ENCODE results near the gene NAALADL2. TPM values are rescaled to one million over a fixed set of nuclear protein-coding genes. Genes with fewer than 3 reads are reported as not detected.

Gene NAALADL2
- total RNA-seq, 4 donors from 2014 or later = 0.26 to 218 (median 17.4) TPM

DNA sequence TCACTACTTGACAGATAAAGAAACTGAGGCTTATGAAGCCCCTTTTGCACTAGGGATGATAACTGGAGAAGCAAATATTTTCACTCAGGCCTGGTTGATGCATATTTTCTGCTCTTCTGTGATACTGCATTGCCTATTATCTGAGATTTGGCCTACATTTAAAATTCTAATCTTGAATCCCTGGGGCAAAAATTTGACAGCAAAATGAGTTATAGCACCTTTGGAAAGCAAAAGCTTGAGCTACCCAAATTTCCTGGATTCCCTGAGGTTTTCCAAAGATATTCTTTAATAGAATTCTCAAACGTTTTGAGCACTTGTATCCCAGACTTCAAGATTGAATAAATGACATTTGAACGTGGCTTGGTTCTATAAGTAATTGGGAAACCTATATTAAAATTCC is 86.1 kb downstream of the NAALADL2 start:
- intact Hi-C loops (cut with DNase I; ENCODE audit: low total_unique reads) = no loop called here
- Histone ChIP-seq H3K27ac (no peak overlapping the region), H3K4me1 (no peaks in the 10 kb centered on the region), H3K27me3 (no peaks in the 10 kb centered on the region), H3K9me3 (no peaks in the 10 kb centered on the region), H3K36me3 (no peaks in the 10 kb centered on the region), H3K4me3 (no peak overlapping the region)
- DNase-seq = no peak
- no peak for TF ChIP-seq POLR2A (IDR thresholded peaks at IDR 0.05)

- Histone ChIP-seq H3K4me3 (no peak overlapping the region), H3K9me3 (no peaks in the 10 kb centered on the region), H3K27ac (no peak overlapping the region), H3K36me3 (no peaks in the 10 kb centered on the region), H3K27me3 (no peaks in the 10 kb centered on the region), H3K4me1 (no peaks in the 10 kb centered on the region)
- intact Hi-C loops (cut with DNase I; ENCODE audit: low total_unique reads) = no loop called here
- DNase-seq = no peak
- TF ChIP-seq, protein P1, sequence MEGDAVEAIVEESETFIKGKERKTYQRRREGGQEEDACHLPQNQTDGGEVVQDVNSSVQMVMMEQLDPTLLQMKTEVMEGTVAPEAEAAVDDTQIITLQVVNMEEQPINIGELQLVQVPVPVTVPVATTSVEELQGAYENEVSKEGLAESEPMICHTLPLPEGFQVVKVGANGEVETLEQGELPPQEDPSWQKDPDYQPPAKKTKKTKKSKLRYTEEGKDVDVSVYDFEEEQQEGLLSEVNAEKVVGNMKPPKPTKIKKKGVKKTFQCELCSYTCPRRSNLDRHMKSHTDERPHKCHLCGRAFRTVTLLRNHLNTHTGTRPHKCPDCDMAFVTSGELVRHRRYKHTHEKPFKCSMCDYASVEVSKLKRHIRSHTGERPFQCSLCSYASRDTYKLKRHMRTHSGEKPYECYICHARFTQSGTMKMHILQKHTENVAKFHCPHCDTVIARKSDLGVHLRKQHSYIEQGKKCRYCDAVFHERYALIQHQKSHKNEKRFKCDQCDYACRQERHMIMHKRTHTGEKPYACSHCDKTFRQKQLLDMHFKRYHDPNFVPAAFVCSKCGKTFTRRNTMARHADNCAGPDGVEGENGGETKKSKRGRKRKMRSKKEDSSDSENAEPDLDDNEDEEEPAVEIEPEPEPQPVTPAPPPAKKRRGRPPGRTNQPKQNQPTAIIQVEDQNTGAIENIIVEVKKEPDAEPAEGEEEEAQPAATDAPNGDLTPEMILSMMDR (IDR thresholded peaks at IDR 0.05) = no peak
- TF ChIP-seq POLR2A (IDR thresholded peaks at IDR 0.05) = no peak
Measured at GRCh38 chr3:174945951-174946350, 86.8 kb downstream of the NAALADL2 start.

- Histone ChIP-seq H3K27me3 (no peaks in the 10 kb centered on the region), H3K4me3 (no peak overlapping the region), H3K4me1 (no peaks in the 10 kb centered on the region), H3K36me3 (no peaks in the 10 kb centered on the region), H3K27ac (no peak overlapping the region), H3K9me3 (no peaks in the 10 kb centered on the region)
- TF ChIP-seq POLR2A (IDR thresholded peaks at IDR 0.05) = no peak
- TF ChIP-seq, protein P1 (IDR thresholded peaks at IDR 0.05) = no peak
- no peak for DNase-seq
- intact Hi-C loops (cut with DNase I; ENCODE audit: low total_unique reads) = no loop called here
Measured at GRCh38 chr3:174949523-174949922, 90.4 kb downstream of the NAALADL2 start.

- intact Hi-C loops (cut with DNase I; ENCODE audit: low total_unique reads) = no loop called here
- H3K4me3 ChIP-seq = no peak overlapping the region
- H3K4me1 ChIP-seq = no peaks in the 10 kb centered on the region
- no peaks in the 10 kb centered on the region for H3K36me3 ChIP-seq
- TF ChIP-seq, protein P1 (IDR thresholded peaks at IDR 0.05) = no peak
- no peak for TF ChIP-seq POLR2A (IDR thresholded peaks at IDR 0.05)
- no peaks in the 10 kb centered on the region for H3K27me3 ChIP-seq
- H3K27ac ChIP-seq = no peak overlapping the region
- no peaks in the 10 kb centered on the region for H3K9me3 ChIP-seq
- no peak for DNase-seq
Measured at GRCh38 chr3:174951034-174951433, 91.9 kb downstream of the NAALADL2 start.

DNA sequence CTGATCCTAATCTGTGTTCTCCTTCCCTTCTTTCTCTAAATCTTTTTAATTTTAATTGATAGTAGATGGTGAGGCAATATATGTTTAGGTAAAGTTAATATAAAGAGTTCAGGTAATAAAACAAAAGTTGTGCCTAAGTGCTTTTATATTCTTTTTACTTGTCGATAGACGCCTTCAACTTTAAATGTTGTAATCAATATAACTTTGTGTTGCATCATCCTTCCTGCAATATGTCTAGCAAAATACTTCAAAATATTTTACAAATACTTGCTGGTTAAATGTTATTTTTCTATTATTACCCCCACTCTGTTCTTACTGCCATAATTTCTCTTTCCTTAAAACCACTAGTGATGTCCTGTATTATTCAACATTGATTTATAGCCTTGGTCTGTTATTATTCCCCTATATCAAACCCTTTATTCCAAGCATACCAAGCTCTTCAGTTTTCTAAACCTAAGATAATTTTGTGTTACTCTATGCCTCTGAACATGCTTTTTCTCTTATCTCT is 92.4 kb downstream of the NAALADL2 start:
- H3K27ac ChIP-seq = no peak overlapping the region
- intact Hi-C loops (cut with DNase I; ENCODE audit: low total_unique reads) = no loop called here

More for the DNA sequence above, 92.4 kb downstream of the NAALADL2 start:
- H3K4me1 ChIP-seq = no peaks in the 10 kb centered on the region
- no peak for TF ChIP-seq POLR2A (IDR thresholded peaks at IDR 0.05)
- TF ChIP-seq, protein P1 (IDR thresholded peaks at IDR 0.05) = no peak
- no peak overlapping the region for H3K4me3 ChIP-seq
- DNase-seq = no peak
- no peaks in the 10 kb centered on the region for H3K27me3 ChIP-seq
- H3K36me3 ChIP-seq = no peaks in the 10 kb centered on the region
- H3K9me3 ChIP-seq = no peaks in the 10 kb centered on the region

All from uterus (tissue), 4 donors.